ENCODE data around the gene KRT6A. TPM values are rescaled to one million over a fixed set of nuclear protein-coding genes. Genes with fewer than 3 reads are reported as not detected.

The KRT6A gene
- total and polyA plus RNA-seq, 2 of the 13 experiments (the other 11 are each of a cell fraction or from before 2014, with no cell fraction given): 0.13 TPM; not detected in 1

DNA sequence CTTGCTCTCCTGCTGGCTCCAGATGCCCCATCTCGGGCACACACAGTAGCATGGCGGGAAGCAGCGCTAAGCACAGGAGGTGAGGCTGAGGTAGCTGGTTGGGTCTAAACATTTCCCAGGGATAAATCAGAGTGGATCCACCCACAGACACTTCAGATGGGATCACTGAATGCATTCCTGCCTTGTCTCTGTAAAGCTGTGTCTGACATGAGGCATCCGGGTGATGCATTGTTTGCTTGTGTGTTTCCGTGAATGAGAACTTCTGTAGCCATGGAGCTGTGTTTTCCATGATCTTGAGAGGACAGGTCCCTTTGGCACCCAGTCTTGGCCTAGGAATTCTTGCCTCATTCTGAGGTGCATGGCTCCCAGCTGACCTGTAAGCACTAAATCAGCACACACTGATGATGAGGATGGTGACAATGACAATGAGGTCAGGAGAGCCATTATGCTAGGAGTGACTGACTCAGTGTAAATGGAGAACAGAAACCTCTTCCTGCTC, 52.2 kb downstream of the KRT6A start (continued):
- TF ChIP-seq, protein P1, sequence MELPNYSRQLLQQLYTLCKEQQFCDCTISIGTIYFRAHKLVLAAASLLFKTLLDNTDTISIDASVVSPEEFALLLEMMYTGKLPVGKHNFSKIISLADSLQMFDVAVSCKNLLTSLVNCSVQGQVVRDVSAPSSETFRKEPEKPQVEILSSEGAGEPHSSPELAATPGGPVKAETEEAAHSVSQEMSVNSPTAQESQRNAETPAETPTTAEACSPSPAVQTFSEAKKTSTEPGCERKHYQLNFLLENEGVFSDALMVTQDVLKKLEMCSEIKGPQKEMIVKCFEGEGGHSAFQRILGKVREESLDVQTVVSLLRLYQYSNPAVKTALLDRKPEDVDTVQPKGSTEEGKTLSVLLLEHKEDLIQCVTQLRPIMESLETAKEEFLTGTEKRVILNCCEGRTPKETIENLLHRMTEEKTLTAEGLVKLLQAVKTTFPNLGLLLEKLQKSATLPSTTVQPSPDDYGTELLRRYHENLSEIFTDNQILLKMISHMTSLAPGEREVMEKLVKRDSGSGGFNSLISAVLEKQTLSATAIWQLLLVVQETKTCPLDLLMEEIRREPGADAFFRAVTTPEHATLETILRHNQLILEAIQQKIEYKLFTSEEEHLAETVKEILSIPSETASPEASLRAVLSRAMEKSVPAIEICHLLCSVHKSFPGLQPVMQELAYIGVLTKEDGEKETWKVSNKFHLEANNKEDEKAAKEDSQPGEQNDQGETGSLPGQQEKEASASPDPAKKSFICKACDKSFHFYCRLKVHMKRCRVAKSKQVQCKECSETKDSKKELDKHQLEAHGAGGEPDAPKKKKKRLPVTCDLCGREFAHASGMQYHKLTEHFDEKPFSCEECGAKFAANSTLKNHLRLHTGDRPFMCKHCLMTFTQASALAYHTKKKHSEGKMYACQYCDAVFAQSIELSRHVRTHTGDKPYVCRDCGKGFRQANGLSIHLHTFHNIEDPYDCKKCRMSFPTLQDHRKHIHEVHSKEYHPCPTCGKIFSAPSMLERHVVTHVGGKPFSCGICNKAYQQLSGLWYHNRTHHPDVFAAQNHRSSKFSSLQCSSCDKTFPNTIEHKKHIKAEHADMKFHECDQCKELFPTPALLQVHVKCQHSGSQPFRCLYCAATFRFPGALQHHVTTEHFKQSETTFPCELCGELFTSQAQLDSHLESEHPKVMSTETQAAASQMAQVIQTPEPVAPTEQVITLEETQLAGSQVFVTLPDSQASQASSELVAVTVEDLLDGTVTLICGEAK (IDR thresholded peaks at IDR 0.05): no peak
- TF ChIP-seq, protein P1 (CRISPR knock-in tag; IDR thresholded peaks at IDR 0.05): no peak
- TF ChIP-seq ATAD3A (CRISPR knock-in tag; IDR thresholded peaks at IDR 0.05): no peak
- TF ChIP-seq RBFOX2 (IDR thresholded peaks at IDR 0.05; ENCODE audit: low read depth, low read length): no peak
- no peak for TF ChIP-seq KDM6A (CRISPR knock-in tag; IDR thresholded peaks at IDR 0.05; ENCODE audit: low read depth)
- TF ChIP-seq TRIM24 (CRISPR knock-in tag; IDR thresholded peaks at IDR 0.05): no peak
- TF ChIP-seq TFAP4 (IDR thresholded peaks at IDR 0.05; ENCODE audit: borderline replicate concordance, low read depth): no peak
- no peak for TF ChIP-seq GATAD1 (CRISPR knock-in tag; IDR thresholded peaks at IDR 0.05)
